ENCODE data around the gene EPHB2.

Gene EPHB2

GRCh38 chr1:22817462-22817861 is 106.8 kb downstream of the EPHB2 start:
- no peak overlapping the region for H3K4me3 ChIP-seq (ENCODE audit: low read length)
- H3K36me3 ChIP-seq (ENCODE audit: control insufficient read depth, insufficient read depth, low read length) = no peaks in the 10 kb centered on the region
- no CpG with 5 or more reads among the region's 5 CpGs for WGBS (ENCODE audit: insufficient coverage, insufficient read length)
- H3K9me3 ChIP-seq (ENCODE audit: control insufficient read depth, insufficient read depth, low read length) = no peaks in the 10 kb centered on the region
- H3K27me3 ChIP-seq (ENCODE audit: control insufficient read depth, insufficient read depth, low read length) = no peaks in the 10 kb centered on the region
- H3K27ac ChIP-seq (ENCODE audit: low read length) = no peak overlapping the region
- no peaks in the 10 kb centered on the region for H3K4me1 ChIP-seq (ENCODE audit: control insufficient read depth, insufficient read depth, low read length)
- DNase-seq (ENCODE audit: low read depth, low spot score) = no peak

GRCh38 chr1:22818061-22818770 is 107.6 kb downstream of the EPHB2 start:
- Histone ChIP-seq H3K27me3 (ENCODE audit: control insufficient read depth, insufficient read depth, low read length) (no peaks in the 10 kb centered on the region), H3K4me1 (ENCODE audit: control insufficient read depth, insufficient read depth, low read length) (no peaks in the 10 kb centered on the region), H3K9me3 (ENCODE audit: control insufficient read depth, insufficient read depth, low read length) (no peaks in the 10 kb centered on the region), H3K36me3 (ENCODE audit: control insufficient read depth, insufficient read depth, low read length) (no peaks in the 10 kb centered on the region), H3K27ac (ENCODE audit: low read length) (no peak overlapping the region), H3K4me3 (ENCODE audit: low read length) (no peak overlapping the region)
- no CpG with 5 or more reads among the region's 11 CpGs for WGBS (ENCODE audit: insufficient coverage, insufficient read length)
- DNase-seq (ENCODE audit: low read depth, low spot score) = no peak

- Histone ChIP-seq H3K4me3 (ENCODE audit: low read length) (no peak overlapping the region), H3K27ac (ENCODE audit: low read length) (no peak overlapping the region), H3K36me3 (ENCODE audit: control insufficient read depth, insufficient read depth, low read length) (no peaks in the 10 kb centered on the region), H3K4me1 (ENCODE audit: control insufficient read depth, insufficient read depth, low read length) (no peaks in the 10 kb centered on the region), H3K9me3 (ENCODE audit: control insufficient read depth, insufficient read depth, low read length) (no peaks in the 10 kb centered on the region), H3K27me3 (ENCODE audit: control insufficient read depth, insufficient read depth, low read length) (no peaks in the 10 kb centered on the region)
- DNase-seq (ENCODE audit: low read depth, low spot score) = no peak
- no CpG with 5 or more reads among the region's 4 CpGs for WGBS (ENCODE audit: insufficient coverage, insufficient read length)
These were observed 108.7 kb downstream of the EPHB2 start for GRCh38 chr1:22819361-22819760.

GRCh38 chr1:22821027-22821426 is 110.4 kb downstream of the EPHB2 start:
- no peaks in the 10 kb centered on the region for H3K27me3 ChIP-seq (ENCODE audit: control insufficient read depth, insufficient read depth, low read length)
- no peak overlapping the region for H3K27ac ChIP-seq (ENCODE audit: low read length)
- no peaks in the 10 kb centered on the region for H3K9me3 ChIP-seq (ENCODE audit: control insufficient read depth, insufficient read depth, low read length)
- no CpG with 5 or more reads among the region's 5 CpGs for WGBS (ENCODE audit: insufficient coverage, insufficient read length)
- DNase-seq (ENCODE audit: low read depth, low spot score) = no peak
- peaks cover 1% of the 10 kb centered on the region; the same call in 1 of the 2 replicates for H3K4me1 ChIP-seq (ENCODE audit: control insufficient read depth, insufficient read depth, low read length)
- no peaks in the 10 kb centered on the region for H3K36me3 ChIP-seq (ENCODE audit: control insufficient read depth, insufficient read depth, low read length)
- no peak overlapping the region for H3K4me3 ChIP-seq (ENCODE audit: low read length)

GRCh38 chr1:22822371-22822770 is 111.7 kb downstream of the EPHB2 start:
- DNase-seq (ENCODE audit: low read depth, low spot score) = no peak
- no CpG with 5 or more reads among the region's 1 CpG for WGBS (ENCODE audit: insufficient coverage, insufficient read length)

GRCh38 chr1:22824466-22824865 is 113.8 kb downstream of the EPHB2 start:
- Histone ChIP-seq H3K27me3 (ENCODE audit: control insufficient read depth, insufficient read depth, low read length) (no peaks in the 10 kb centered on the region), H3K9me3 (ENCODE audit: control insufficient read depth, insufficient read depth, low read length) (no peaks in the 10 kb centered on the region), H3K36me3 (ENCODE audit: control insufficient read depth, insufficient read depth, low read length) (no peaks in the 10 kb centered on the region), H3K4me3 (ENCODE audit: low read length) (no peak overlapping the region), H3K27ac (ENCODE audit: low read length) (no peak overlapping the region), H3K4me1 (ENCODE audit: control insufficient read depth, insufficient read depth, low read length) (peaks cover 10% of the 10 kb centered on the region)
- DNase-seq (ENCODE audit: low read depth, low spot score) = no peak
- WGBS (ENCODE audit: insufficient coverage, insufficient read length) = no CpG with 5 or more reads among the region's 10 CpGs

More at GRCh38 chr1:22822371-22822770, 111.7 kb downstream of the EPHB2 start:
- Histone ChIP-seq H3K9me3 (ENCODE audit: control insufficient read depth, insufficient read depth, low read length) (no peaks in the 10 kb centered on the region), H3K27ac (ENCODE audit: low read length) (no peak overlapping the region), H3K4me1 (ENCODE audit: control insufficient read depth, insufficient read depth, low read length) (peaks cover 7% of the 10 kb centered on the region), H3K4me3 (ENCODE audit: low read length) (no peak overlapping the region), H3K36me3 (ENCODE audit: control insufficient read depth, insufficient read depth, low read length) (no peaks in the 10 kb centered on the region), H3K27me3 (ENCODE audit: control insufficient read depth, insufficient read depth, low read length) (no peaks in the 10 kb centered on the region)

GRCh38 chr1:22824975-22825374 is 114.3 kb downstream of the EPHB2 start:
- WGBS (ENCODE audit: insufficient coverage, insufficient read length) = no CpG with 5 or more reads among the region's 5 CpGs
- Histone ChIP-seq H3K4me1 (ENCODE audit: control insufficient read depth, insufficient read depth, low read length) (peaks cover 10% of the 10 kb centered on the region), H3K27ac (ENCODE audit: low read length) (no peak overlapping the region), H3K9me3 (ENCODE audit: control insufficient read depth, insufficient read depth, low read length) (no peaks in the 10 kb centered on the region), H3K4me3 (ENCODE audit: low read length) (no peak overlapping the region), H3K27me3 (ENCODE audit: control insufficient read depth, insufficient read depth, low read length) (no peaks in the 10 kb centered on the region), H3K36me3 (ENCODE audit: control insufficient read depth, insufficient read depth, low read length) (no peaks in the 10 kb centered on the region)
- DNase-seq (ENCODE audit: low read depth, low spot score) = no peak

- H3K9me3 ChIP-seq (ENCODE audit: control insufficient read depth, insufficient read depth, low read length) = no peaks in the 10 kb centered on the region
- no peak overlapping the region for H3K4me3 ChIP-seq (ENCODE audit: low read length)
- H3K4me1 ChIP-seq (ENCODE audit: control insufficient read depth, insufficient read depth, low read length) = peaks cover 10% of the 10 kb centered on the region
- WGBS (ENCODE audit: insufficient coverage, insufficient read length) = no CpG with 5 or more reads among the region's 4 CpGs
- no peak for DNase-seq (ENCODE audit: low read depth, low spot score)
- H3K27me3 ChIP-seq (ENCODE audit: control insufficient read depth, insufficient read depth, low read length) = no peaks in the 10 kb centered on the region
- no peaks in the 10 kb centered on the region for H3K36me3 ChIP-seq (ENCODE audit: control insufficient read depth, insufficient read depth, low read length)
- H3K27ac ChIP-seq (ENCODE audit: low read length) = no peak overlapping the region
These were observed 115.0 kb downstream of the EPHB2 start for GRCh38 chr1:22825486-22826189.

GRCh38 chr1:22826604-22827580 is 116.3 kb downstream of the EPHB2 start:
- peaks cover 10% of the 10 kb centered on the region for H3K4me1 ChIP-seq (ENCODE audit: control insufficient read depth, insufficient read depth, low read length)
- no peaks in the 10 kb centered on the region for H3K9me3 ChIP-seq (ENCODE audit: control insufficient read depth, insufficient read depth, low read length)
- no peak overlapping the region for H3K27ac ChIP-seq (ENCODE audit: low read length)
- DNase-seq (ENCODE audit: low read depth, low spot score) = no peak
- no peaks in the 10 kb centered on the region for H3K36me3 ChIP-seq (ENCODE audit: control insufficient read depth, insufficient read depth, low read length)
- no CpG with 5 or more reads among the region's 15 CpGs for WGBS (ENCODE audit: insufficient coverage, insufficient read length)
- H3K4me3 ChIP-seq (ENCODE audit: low read length) = no peak overlapping the region
- H3K27me3 ChIP-seq (ENCODE audit: control insufficient read depth, insufficient read depth, low read length) = no peaks in the 10 kb centered on the region
